Naive B cell (primary cell): ENCODE data around the gene C13orf46. TPM values are rescaled to one million over a fixed set of nuclear protein-coding genes. Genes with fewer than 3 reads are reported as not detected.

Experiments used
- ATAC-seq, 2 donors: fragments of 150-1000 bp; cut with Tn5 transposase; 2 replicates each; pipeline ENCODE4 v1.10.0; 2021; ENCODE audit warnings: low read depth in 2 of 2, mild to moderate bottlenecking in 2 of 2, moderate library complexity in 2 of 2
- DNase-seq: peaks from one replicate; pipeline ENCODE4 v3.0.0; 2022
- H3K27ac Mint-ChIP-seq, 6 donors: one replicate each; pipeline ENCODE4 v1.8.0; 2020 to 2022; ENCODE audit warnings: mild to moderate bottlenecking in 6 of 6, mixed read lengths in 6 of 6, moderate library complexity in 5 of 6, inconsistent platforms in 2 of 6
- H3K27me3 Mint-ChIP-seq, 3 donors: one replicate each; pipeline ENCODE4 v1.8.0; 2021 to 2022; ENCODE audit warnings: mixed read lengths in 3 of 3, mild to moderate bottlenecking in 1 of 3
- H3K36me3 Mint-ChIP-seq, 2 donors: one replicate each; pipeline ENCODE4 v1.8.0; 2020 to 2022; ENCODE audit warnings: mixed read lengths in 2 of 2, inconsistent platforms in 1 of 2, mild to moderate bottlenecking in 1 of 2
- H3K4me1 Mint-ChIP-seq, 3 donors: one replicate each; pipeline ENCODE4 v1.8.0; 2020 to 2022; ENCODE audit warnings: mixed read lengths in 3 of 3, inconsistent platforms in 1 of 3, mild to moderate bottlenecking in 1 of 3, moderate library complexity in 1 of 3
- H3K4me3 Mint-ChIP-seq, 8 donors: one replicate each; pipeline ENCODE4 v1.8.0; 2020 to 2022; ENCODE audit warnings: mild to moderate bottlenecking in 8 of 8, mixed read lengths in 8 of 8, moderate library complexity in 8 of 8, inconsistent platforms in 2 of 8
- H3K9me3 Mint-ChIP-seq, 7 donors: one replicate each; pipeline ENCODE4 v1.8.0; 2020 to 2022; ENCODE audit warnings: mixed read lengths in 7 of 7, mild to moderate bottlenecking in 5 of 7, inconsistent platforms in 2 of 7, moderate library complexity in 1 of 7
- polyA plus RNA-seq, 6 donors: library from polyadenylated mRNA; unstranded; fragments of 300-500 nt; fragmentation: Illumina TruSeq; gene quantifications; one replicate each; pipeline ENCODE4 v1.2.3, GENCODE V29; 2021; ENCODE audit warnings: low read depth in 6 of 6

The C13orf46 gene
- polyA plus RNA-seq, 6 donors from 2014 or later, result 0.19 to 0.52 (median 0.36) TPM; not detected in 2

GRCh38 chr13:114015111-114015968 lies 41.5 kb upstream of the C13orf46 start:
- no peak overlapping the region for H3K27ac Mint-ChIP-seq
- no peaks in the 10 kb centered on the region for H3K4me1 Mint-ChIP-seq
- peaks cover 0 to 1% (median 0%) of the 10 kb centered on the region in 7 donors for H3K9me3 Mint-ChIP-seq
- ATAC-seq (no peak), DNase-seq (no peak)
- no peak overlapping the region for H3K4me3 Mint-ChIP-seq
- H3K27me3 Mint-ChIP-seq, result no peaks in the 10 kb centered on the region
- H3K36me3 Mint-ChIP-seq, result peaks cover 4 to 17% of the 10 kb centered on the region in 2 donors

GRCh38 chr13:114013952-114014629 lies 40.2 kb upstream of the C13orf46 start:
- ATAC-seq (no peak), DNase-seq (no peak)
- H3K27me3 Mint-ChIP-seq, result no peaks in the 10 kb centered on the region
- H3K4me1 Mint-ChIP-seq, result no peaks in the 10 kb centered on the region
- H3K27ac Mint-ChIP-seq, result no peak overlapping the region
- peaks cover 4 to 21% of the 10 kb centered on the region in 2 donors for H3K36me3 Mint-ChIP-seq
- peaks cover 0 to 1% (median 0%) of the 10 kb centered on the region in 7 donors for H3K9me3 Mint-ChIP-seq
- H3K4me3 Mint-ChIP-seq, result peak overlapping the region in 1 of 8 donors; percentile 15

GRCh38 chr13:114013336-114013735 lies 39.5 kb upstream of the C13orf46 start:
- no peak for DNase-seq
- H3K4me1 Mint-ChIP-seq, result no peaks in the 10 kb centered on the region
- no peak for ATAC-seq
- H3K27ac Mint-ChIP-seq, result no peak overlapping the region
- no peak overlapping the region for H3K4me3 Mint-ChIP-seq
- H3K9me3 Mint-ChIP-seq, result peaks cover 0 to 1% (median 0%) of the 10 kb centered on the region in 7 donors
- no peaks in the 10 kb centered on the region for H3K27me3 Mint-ChIP-seq
- H3K36me3 Mint-ChIP-seq, result peaks cover 4 to 21% of the 10 kb centered on the region in 2 donors

- H3K27me3 Mint-ChIP-seq, result no peaks in the 10 kb centered on the region
- no peaks in the 10 kb centered on the region for H3K4me1 Mint-ChIP-seq
- ATAC-seq, result no peak
- peaks cover 4 to 21% of the 10 kb centered on the region in 2 donors for H3K36me3 Mint-ChIP-seq
- H3K9me3 Mint-ChIP-seq, result peaks cover 0 to 1% (median 0%) of the 10 kb centered on the region in 7 donors
- no peak for DNase-seq
- H3K4me3 Mint-ChIP-seq, result no peak overlapping the region
- H3K27ac Mint-ChIP-seq, result no peak overlapping the region
These were observed 39.0 kb upstream of the C13orf46 start for GRCh38 chr13:114012921-114013320.

- DNase-seq, result no peak
- no peak overlapping the region for H3K4me3 Mint-ChIP-seq
These were observed 38.3 kb upstream of the C13orf46 start for GRCh38 chr13:114012141-114012540.

GRCh38 chr13:114011226-114011625 lies 37.4 kb upstream of the C13orf46 start:
- Mint-ChIP-seq H3K4me1 (no peaks in the 10 kb centered on the region), H3K9me3 (peaks cover 0 to 1% (median 0%) of the 10 kb centered on the region in 7 donors), H3K4me3 (no peak overlapping the region), H3K36me3 (peaks cover 0 to 13% of the 10 kb centered on the region in 2 donors), H3K27ac (peak overlapping the region in 2 of 6 donors; percentile 56 to 58), H3K27me3 (no peaks in the 10 kb centered on the region)
- no peak for DNase-seq
- ATAC-seq, result no peak

More at GRCh38 chr13:114012141-114012540, 38.3 kb upstream of the C13orf46 start:
- Mint-ChIP-seq H3K36me3 (peaks cover 4 to 21% of the 10 kb centered on the region in 2 donors), H3K27me3 (no peaks in the 10 kb centered on the region), H3K4me1 (no peaks in the 10 kb centered on the region), H3K27ac (no peak overlapping the region), H3K9me3 (peaks cover 0 to 1% (median 0%) of the 10 kb centered on the region in 7 donors)
- ATAC-seq, result no peak

GRCh38 chr13:114010401-114011101 lies 36.7 kb upstream of the C13orf46 start:
- Mint-ChIP-seq H3K27ac (peak overlapping the region in 2 of 6 donors; percentile 56 to 91), H3K27me3 (no peaks in the 10 kb centered on the region), H3K4me1 (no peaks in the 10 kb centered on the region), H3K36me3 (peaks cover 0 to 13% of the 10 kb centered on the region in 2 donors), H3K4me3 (no peak overlapping the region), H3K9me3 (peaks cover 0 to 1% (median 0%) of the 10 kb centered on the region in 7 donors)
- no peak for DNase-seq
- no peak for ATAC-seq

- Mint-ChIP-seq H3K4me1 (peaks cover 0 to 3% (median 3%) of the 10 kb centered on the region in 3 donors), H3K4me3 (no peak overlapping the region), H3K27me3 (no peaks in the 10 kb centered on the region), H3K9me3 (peaks cover 0 to 1% (median 0%) of the 10 kb centered on the region in 7 donors), H3K27ac (peak overlapping the region in 2 of 6 donors; percentile 44 to 91), H3K36me3 (peaks cover 0 to 18% of the 10 kb centered on the region in 2 donors)
- DNase-seq (no peak), ATAC-seq (no peak)
These were observed 35.9 kb upstream of the C13orf46 start for GRCh38 chr13:114009590-114010400.

- no peaks in the 10 kb centered on the region for H3K27me3 Mint-ChIP-seq
- H3K4me3 Mint-ChIP-seq, result no peak overlapping the region
- ATAC-seq, result no peak
- H3K36me3 Mint-ChIP-seq, result peaks cover 0 to 22% of the 10 kb centered on the region in 2 donors
- no peak for DNase-seq
- peaks cover 0 to 6% (median 3%) of the 10 kb centered on the region in 3 donors for H3K4me1 Mint-ChIP-seq
- H3K27ac Mint-ChIP-seq, result peak overlapping the region in 1 of 6 donors; percentile 29
- H3K9me3 Mint-ChIP-seq, result peaks cover 0 to 1% (median 0%) of the 10 kb centered on the region in 7 donors
These were observed 35.2 kb upstream of the C13orf46 start for GRCh38 chr13:114008964-114009589.

- H3K9me3 Mint-ChIP-seq, result peaks cover 0 to 1% (median 0%) of the 10 kb centered on the region in 7 donors
- ATAC-seq (no peak), DNase-seq (no peak)
- no peaks in the 10 kb centered on the region for H3K27me3 Mint-ChIP-seq
- H3K27ac Mint-ChIP-seq, result peak overlapping the region in 3 of 6 donors; percentile 4 to 79 (median 66)
- H3K4me1 Mint-ChIP-seq, result peaks cover 0 to 6% (median 3%) of the 10 kb centered on the region in 3 donors
- H3K36me3 Mint-ChIP-seq, result peaks cover 0 to 22% of the 10 kb centered on the region in 2 donors
- H3K4me3 Mint-ChIP-seq, result no peak overlapping the region
These were observed 33.7 kb upstream of the C13orf46 start for GRCh38 chr13:114007566-114007965.

GRCh38 chr13:114005206-114005724 lies 31.4 kb upstream of the C13orf46 start:
- Mint-ChIP-seq H3K4me1 (peaks cover 0 to 6% (median 3%) of the 10 kb centered on the region in 3 donors), H3K9me3 (no peaks in the 10 kb centered on the region), H3K4me3 (no peak overlapping the region), H3K27ac (peak overlapping the region in 3 of 6 donors; percentile 63 to 86 (median 78)), H3K36me3 (peaks cover 0 to 12% of the 10 kb centered on the region in 2 donors), H3K27me3 (no peaks in the 10 kb centered on the region)
- DNase-seq (no peak), ATAC-seq (no peak)
